SH-SY5Y (cell line): ENCODE data around the gene BLOC1S3.

Source experiments
- GATA2 ChIP-seq: IDR thresholded peaks from 2 replicates; pipeline ENCODE4 v1.6.1; 2011; ENCODE audit warnings: mild to moderate bottlenecking, low read depth, low read length
- GATA3 ChIP-seq: IDR thresholded peaks from 2 replicates; pipeline ENCODE4 v1.6.1; 2011; ENCODE audit warnings: low read depth, mild to moderate bottlenecking, low read length, moderate library complexity

Gene BLOC1S3

DNA sequence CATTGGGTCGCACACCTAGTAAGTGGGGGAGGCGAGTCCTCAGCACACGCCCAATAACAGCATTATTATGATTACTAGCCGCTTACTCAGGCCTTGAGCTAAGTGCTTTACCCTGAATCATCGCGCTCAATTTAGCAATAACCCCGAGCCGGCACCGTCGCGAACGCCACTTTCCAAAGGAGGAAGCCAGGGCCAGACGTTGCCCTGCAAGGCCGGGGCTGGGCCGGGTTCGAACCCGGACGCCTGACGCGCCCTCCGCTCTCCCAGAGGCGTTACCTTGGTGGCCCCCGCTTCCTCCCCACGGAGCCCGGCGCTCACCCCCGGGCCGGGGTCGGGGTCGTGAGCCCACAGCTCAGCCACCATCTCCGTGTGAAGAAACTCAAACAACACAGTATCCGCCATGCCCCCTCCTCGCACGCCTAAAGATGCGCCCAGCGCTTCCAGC, 745 bp upstream of the BLOC1S3 start, which contains the start of gene TRAPPC6A:
Gene TRAPPC6A (minus strand): TSS at position 421 of the 445 bp plus-strand sequence. CDS start 19 bp downstream, at position 402.
- TF ChIP-seq GATA2 (no peak), GATA3 (no peak)

DNA sequence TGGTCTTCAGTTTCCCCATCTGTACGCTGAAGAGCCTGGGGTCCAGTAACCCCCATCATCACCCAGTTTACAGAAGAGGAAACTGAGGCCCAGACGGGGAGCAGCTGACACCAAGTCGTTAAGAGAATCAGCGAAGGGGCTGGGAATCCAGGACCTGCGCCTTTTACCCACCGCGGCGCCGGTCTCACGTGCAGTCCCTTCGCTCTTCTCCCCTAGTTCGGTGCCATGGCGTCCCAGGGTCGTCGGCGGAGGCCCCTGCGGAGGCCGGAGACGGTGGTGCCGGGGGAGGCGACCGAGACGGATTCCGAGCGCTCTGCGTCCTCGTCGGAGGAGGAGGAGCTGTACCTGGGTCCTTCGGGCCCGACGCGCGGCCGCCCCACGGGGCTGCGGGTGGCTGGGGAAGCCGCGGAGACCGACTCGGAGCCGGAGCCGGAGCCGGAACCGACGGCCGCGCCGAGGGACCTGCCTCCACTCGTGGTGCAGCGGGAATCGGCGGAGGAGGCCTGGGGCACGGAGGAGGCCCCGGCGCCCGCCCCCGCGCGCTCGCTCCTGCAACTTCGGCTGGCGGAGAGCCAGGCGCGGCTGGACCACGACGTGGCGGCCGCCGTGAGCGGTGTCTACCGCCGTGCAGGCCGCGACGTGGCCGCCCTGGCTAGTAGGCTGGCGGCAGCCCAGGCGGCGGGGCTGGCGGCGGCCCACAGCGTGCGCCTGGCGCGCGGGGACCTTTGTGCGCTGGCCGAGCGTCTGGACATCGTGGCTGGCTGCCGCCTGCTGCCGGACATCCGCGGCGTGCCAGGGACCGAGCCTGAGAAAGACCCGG, 698 bp downstream of the BLOC1S3 start:
- TF ChIP-seq GATA3 (no peak), GATA2 (no peak)

DNA sequence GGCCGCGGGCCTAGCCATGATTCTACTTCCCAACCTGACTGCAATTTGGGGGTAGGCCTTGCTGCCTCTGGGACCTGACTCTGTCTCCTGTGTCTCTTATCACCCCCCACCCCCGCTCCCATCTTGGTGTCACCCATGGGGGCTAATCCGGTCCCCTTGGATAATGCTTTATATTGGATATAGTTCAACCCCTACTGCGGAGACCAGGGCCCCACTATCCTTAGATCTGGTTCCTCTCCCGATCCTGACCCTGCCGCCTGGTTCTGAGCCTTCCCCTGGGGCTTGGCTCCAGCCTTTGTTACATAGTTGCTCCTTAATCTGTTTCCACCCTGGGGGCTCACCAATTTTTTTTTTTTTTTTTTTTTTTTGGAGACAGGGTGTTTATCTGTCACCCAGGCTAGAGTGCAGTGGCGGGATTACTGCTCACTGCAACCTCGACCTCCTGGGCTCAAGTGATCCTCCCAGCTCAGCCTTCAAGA, 1.3 kb downstream of the BLOC1S3 start:
- TF ChIP-seq GATA2 (no peak), GATA3 (no peak)

DNA sequence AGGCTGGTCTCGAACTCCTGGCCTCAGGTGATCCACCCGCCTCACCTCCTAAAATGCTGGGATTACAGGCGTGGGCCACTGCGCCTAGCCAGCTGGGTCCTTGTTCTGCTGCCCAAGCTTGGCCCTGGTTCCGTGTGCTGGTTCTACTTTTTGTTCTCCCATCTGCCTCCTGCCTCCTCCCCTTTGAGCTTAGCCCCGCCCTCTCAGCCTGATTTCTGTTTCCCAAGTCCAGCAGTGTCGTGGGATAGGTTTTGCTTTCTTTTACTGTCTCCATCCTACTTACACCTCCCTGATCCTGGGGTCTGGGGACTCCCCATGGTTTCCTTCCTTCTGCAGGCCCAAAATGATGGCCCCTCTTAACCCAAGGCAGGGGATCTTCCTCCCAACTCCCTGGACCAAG, 2.4 kb downstream of the BLOC1S3 start:
- no peak for TF ChIP-seq GATA3
- no peak for TF ChIP-seq GATA2

DNA sequence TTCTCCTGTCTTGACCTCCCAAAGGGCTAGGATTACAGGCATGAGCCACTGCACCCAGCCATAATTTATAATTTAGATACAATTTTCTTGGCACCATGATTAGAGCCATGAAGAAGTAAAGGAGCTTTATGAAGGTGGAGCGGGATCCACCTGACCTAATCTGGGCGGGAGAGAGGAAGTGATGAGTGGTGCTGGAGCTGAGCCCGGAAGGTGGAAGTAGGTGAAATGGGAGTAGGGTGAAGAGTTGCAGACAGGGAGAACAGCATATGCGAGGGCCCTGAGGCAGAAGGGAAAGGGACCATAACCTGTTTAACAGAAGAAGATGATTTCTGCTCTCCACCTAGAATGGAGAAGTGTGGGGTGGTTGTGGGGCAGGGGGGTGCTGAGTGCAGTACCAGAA, 4.2 kb downstream of the BLOC1S3 start:
- TF ChIP-seq GATA3, result no peak
- no peak for TF ChIP-seq GATA2

DNA sequence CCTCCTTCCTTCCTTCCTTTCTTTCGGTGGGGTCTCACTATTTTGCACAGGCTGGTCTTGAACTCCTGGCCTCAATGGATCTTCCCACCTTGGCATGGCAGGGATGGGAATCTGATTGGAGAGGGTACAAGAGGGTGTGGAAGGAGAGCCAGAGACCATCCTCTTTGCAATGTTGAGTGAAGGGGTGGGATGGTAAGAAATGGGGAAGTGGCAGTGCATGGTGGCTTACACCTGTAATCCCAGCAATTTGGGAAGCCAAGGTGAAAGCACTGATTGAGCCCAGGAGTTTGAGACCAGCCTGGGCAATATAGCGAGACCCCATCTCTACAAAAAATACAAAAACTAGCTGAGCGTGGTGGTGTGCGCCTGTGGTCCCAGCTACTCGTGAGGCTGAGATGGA, 5.5 kb downstream of the BLOC1S3 start:
- TF ChIP-seq GATA3 (no peak), GATA2 (no peak)

DNA sequence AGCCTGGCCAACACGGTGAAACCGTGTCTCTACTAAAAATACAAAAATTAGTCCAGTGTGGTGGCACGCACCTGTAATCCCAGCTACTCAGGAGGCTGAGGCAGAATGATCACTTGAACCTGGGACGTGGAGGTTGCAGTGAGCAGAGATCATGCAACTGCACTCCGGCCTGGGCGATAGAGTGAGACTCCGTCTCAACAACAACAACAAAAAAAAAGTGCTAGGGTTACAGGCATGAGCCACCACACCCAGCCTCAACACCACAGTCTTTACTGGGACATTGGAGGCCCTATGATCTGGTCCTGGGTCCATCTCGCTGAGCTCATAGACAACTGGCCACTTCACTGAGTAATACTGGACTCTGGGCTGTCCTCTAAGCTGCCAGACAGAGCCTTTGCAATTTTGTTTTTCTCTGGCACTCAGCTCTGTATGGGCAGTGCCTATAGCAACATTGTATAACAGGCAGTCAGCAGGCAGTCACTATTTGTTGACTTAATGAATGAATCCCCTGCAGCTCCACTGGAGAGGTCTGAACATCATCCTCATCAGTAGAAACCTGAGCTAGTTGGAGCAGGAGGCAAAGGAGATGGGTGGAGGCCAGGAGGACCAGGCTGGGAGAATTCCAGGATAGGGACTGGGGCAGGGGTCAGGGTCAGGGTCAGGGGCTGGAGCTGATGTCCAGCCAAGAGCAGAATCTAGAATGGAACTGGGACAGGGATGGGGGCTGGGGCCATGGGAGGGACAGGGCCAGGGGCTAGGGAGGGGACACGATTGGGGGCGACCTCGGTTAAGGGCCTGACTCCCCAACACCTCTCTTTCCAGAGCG, 8.1 kb downstream of the BLOC1S3 start:
- no peak for TF ChIP-seq GATA2
- TF ChIP-seq GATA3, result no peak

DNA sequence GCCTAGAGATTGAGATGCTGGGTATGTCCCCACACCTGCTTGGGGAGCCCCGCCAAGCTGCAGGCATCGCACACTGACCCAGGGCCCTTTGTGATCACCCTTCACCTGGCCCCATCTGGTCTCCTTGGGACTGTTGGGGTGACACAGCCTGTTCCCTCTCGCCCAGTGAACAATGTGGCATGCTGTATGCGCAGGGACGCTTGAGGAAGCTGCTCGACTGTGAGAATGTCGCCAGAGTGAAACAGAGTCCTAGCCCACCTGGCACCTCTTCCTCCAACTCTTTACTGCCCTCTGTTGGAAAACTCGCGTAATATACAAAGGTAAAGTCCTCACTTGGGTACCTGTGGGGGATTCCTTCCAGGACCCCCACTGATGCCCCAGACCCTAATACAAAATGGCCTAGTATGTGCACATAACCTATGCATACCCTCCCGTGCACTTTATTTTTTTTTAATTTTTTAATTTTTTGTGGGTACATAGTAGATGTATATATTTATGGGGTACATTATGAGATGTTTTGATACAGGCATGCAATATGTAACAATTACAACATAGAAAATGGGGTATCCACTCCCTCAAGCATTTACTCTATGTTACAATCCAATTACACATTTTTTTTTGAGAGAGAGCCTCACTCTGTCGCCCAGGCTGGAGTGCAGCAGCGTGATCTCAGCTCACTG, 9.0 kb downstream of the BLOC1S3 start:
- TF ChIP-seq GATA3 (no peak), GATA2 (no peak)

DNA sequence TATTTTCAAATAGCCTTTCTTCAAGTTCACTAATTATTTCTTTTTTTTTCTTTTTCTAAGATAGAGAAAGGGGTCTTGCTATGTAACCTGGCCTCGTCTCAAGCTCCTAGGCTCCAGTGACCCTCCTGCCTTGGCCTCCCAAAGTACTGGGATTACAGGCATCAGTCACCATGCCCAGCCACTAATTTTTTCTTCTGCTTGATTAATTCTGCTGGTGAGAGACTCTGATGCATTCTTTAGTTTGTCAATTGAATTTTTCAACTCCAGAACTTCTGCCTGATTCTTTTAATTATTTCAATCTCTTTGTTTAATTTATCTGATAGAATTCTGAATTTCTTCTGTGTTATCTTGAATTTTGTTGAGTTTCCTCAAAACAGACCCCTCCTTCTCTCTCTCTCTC, 11.4 kb downstream of the BLOC1S3 start:
- no peak for TF ChIP-seq GATA2
- TF ChIP-seq GATA3, result no peak

DNA sequence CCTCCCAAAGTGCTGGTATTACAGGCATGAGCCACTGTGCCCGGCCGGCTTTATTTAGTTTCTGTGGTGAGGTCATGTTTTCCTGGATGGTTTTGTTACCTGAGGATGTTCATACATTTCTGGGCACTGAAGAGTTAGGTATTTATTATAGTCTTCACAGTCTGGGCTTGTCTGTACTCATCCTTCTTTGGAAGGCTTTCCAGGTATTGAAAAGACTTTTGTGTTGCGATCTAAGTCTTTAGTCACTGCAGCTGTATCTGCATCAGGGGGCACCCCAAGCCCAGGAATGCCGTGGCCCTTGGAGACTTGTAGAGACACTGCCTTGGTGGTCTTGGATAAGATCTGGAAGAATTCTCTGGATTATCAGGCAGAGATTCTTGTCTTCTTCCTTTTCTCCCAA, 12.8 kb downstream of the BLOC1S3 start:
- TF ChIP-seq GATA3 (no peak), GATA2 (no peak)

DNA sequence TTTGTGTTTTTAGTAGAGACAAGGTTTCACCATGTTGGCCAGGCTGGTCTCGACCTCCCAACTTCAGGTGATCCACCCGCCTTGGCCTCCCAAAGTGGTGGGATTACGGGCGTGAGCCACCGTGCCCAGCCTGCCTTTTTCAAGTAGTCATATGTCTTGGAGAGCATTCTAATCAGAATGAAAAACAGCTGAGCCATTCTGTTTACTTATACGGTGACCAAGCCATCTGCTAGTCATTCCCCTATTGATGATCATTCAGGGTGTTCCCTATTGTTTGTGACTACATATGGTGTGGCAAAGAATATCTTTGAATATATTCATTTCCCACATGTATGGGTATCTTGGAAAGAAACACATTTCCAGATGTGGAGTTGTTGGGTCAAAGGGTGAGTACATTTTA, 17.2 kb downstream of the BLOC1S3 start:
- TF ChIP-seq GATA2 (no peak), GATA3 (no peak)

DNA sequence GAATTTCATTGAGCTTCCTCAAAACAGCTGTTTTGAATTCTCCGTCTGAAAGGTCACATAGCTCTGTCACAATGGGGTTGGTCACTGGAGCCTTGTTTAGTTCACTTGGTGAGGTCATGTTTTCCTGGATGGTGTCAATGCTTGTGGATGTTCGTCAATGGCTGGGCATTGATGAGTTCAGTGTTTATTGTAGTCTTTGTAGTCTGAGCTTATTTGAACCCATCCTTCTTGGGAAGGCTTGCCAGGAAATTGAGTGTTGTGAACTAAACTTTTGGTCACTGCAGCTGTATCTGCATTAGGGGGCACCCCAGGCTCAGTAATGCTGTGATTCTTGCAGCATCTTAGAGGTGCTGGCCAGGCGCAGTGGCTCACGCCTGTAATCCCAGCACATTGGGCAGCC, 22.0 kb downstream of the BLOC1S3 start:
- TF ChIP-seq GATA3 (no peak), GATA2 (no peak)

DNA sequence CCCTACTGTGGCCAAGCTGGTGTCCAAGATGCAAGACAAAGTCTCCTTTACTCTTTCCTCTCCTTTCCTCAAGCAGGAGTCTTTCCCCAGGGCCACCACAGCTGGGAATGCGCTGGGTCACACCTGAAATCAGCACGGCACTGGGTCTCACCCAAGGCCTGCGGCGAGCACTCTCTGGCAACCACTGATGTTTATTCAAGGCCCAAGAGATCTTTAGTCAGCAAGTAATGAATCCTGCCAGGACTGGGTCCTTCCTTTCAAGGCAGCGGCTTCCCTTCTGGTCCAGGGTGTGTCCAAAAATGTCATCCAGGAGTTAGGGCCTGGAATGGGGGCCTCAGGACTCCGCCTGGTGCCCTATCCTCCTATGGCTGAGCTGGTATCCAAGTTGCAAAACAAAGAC, 24.1 kb downstream of the BLOC1S3 start:
- TF ChIP-seq GATA3 (no peak), GATA2 (no peak)

DNA sequence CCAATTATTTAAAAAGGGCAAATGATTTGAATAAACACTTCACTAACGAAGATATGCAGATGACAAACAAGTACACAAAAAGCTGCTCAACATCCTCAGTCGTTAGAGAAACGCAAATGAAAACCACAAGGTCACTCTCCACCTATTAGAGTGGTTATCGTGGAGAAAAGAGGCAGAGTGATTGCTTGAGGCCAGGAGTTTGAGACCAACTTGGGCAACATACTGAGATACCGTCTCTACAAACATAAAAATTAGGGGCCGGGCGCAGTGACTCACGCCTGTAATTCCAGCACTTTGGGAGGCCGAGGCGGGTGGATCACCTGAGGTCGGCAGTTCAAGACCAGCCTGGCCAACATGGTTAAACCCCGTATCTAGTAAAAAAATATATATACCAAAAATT, 27.2 kb downstream of the BLOC1S3 start:
- no peak for TF ChIP-seq GATA3
- TF ChIP-seq GATA2, result no peak
